ENCODE measurements around the gene GTPBP10. TPM values are rescaled to one million over a fixed set of nuclear protein-coding genes. Genes with fewer than 3 reads are reported as not detected.

Gene GTPBP10
- total and polyA plus RNA-seq, 10 donors: 13.5 to 43.3 (median 21.7) TPM

DNA sequence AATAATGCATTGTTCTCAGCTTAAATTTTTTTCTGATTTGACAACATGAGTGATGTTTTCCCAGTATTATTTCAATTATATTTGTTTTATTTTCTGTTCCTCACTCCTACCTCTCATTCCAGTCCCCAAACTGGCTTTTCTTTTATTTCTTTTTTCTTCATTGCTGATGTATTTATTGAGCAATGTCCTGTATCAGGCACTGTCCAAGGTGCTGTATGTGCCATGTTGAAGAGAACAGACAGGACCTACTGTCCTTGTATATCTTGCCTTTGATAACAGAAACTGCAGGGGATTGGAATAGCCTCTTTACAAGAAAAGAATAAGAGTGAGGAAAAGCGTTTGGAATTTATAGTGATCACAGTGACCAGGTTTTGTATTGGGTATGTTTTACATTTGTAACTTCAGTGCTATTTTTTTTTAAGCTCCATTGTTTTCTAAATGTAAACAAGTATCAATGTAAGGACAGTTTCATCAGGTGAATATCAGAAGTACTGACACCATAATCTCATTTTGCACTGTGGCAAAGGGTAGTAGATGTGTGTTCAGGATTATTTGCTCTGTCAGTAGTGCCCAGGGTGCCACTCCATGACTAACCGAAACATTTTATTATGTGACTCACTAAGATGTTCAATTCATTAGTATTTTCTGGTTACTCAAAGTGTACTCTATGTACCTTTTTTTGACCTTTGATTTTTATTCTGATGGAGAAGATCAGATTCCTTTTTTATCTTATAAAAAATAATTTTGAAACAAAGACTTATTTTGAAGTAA lies 41.1 kb downstream of the GTPBP10 start:
- Histone ChIP-seq H3K4me3 (no peak overlapping the region), H3K9me3 (peaks cover 0 to 6% (median 1%) of the 10 kb centered on the region in 8 donors), H3K36me3 (peaks cover 2 to 59% (median 40%) of the 10 kb centered on the region in 6 donors), H3K27me3 (replicated peaks in 1 of 7) (no peaks in the 10 kb centered on the region), H3K27ac (no peak overlapping the region), H3K4me1 (no peaks in the 10 kb centered on the region)
- TF ChIP-seq, protein P1, sequence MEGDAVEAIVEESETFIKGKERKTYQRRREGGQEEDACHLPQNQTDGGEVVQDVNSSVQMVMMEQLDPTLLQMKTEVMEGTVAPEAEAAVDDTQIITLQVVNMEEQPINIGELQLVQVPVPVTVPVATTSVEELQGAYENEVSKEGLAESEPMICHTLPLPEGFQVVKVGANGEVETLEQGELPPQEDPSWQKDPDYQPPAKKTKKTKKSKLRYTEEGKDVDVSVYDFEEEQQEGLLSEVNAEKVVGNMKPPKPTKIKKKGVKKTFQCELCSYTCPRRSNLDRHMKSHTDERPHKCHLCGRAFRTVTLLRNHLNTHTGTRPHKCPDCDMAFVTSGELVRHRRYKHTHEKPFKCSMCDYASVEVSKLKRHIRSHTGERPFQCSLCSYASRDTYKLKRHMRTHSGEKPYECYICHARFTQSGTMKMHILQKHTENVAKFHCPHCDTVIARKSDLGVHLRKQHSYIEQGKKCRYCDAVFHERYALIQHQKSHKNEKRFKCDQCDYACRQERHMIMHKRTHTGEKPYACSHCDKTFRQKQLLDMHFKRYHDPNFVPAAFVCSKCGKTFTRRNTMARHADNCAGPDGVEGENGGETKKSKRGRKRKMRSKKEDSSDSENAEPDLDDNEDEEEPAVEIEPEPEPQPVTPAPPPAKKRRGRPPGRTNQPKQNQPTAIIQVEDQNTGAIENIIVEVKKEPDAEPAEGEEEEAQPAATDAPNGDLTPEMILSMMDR (IDR thresholded peaks at IDR 0.05 in 8 of 11, conservative IDR thresholded peaks at IDR 0.05 in 3 of 11): no peak
- no peak for TF ChIP-seq POLR2AphosphoS5 (IDR thresholded peaks at IDR 0.05)
- no peak for TF ChIP-seq POLR2A (IDR thresholded peaks at IDR 0.05)
- no peak for DNase-seq
- 92 to 97% (median 96%) methylated on average over 2 of the region's 2 CpGs for WGBS, 5 donors
- intact Hi-C loops (cut with DNase I; ENCODE audit: low total_unique reads): no loop called here

DNA sequence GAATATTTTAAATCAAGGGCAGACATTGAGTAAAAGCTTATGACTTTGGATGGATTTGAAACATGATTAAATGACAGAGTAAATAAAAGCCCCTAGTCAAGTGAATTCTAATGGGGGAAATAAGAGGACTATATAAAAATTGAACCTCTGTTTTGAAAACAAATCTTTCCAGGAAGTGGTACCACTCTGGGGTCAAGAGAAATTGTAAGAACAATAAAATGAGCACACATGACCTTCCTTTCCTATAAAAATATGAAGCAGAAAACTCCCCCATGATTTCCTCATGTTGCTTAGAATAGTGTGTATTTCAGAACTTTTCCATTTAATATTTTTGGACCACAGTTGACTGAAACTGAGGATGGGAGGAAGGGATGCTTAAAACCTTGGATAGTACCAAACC lies 44.4 kb downstream of the GTPBP10 start:
- Histone ChIP-seq H3K27me3 (replicated peaks in 1 of 7) (no peaks in the 10 kb centered on the region), H3K4me3 (no peak overlapping the region), H3K27ac (no peak overlapping the region), H3K4me1 (no peaks in the 10 kb centered on the region), H3K9me3 (peaks cover 0 to 27% (median 9%) of the 10 kb centered on the region in 8 donors), H3K36me3 (peaks cover 0 to 26% (median 9%) of the 10 kb centered on the region in 6 donors)
- no peak for DNase-seq
- intact Hi-C loops (cut with DNase I; ENCODE audit: low total_unique reads): no loop called here
- TF ChIP-seq POLR2AphosphoS5 (IDR thresholded peaks at IDR 0.05) (no peak), POLR2A (IDR thresholded peaks at IDR 0.05) (no peak)
- TF ChIP-seq, protein P1 (IDR thresholded peaks at IDR 0.05 in 8 of 11, conservative IDR thresholded peaks at IDR 0.05 in 3 of 11): no peak

DNA sequence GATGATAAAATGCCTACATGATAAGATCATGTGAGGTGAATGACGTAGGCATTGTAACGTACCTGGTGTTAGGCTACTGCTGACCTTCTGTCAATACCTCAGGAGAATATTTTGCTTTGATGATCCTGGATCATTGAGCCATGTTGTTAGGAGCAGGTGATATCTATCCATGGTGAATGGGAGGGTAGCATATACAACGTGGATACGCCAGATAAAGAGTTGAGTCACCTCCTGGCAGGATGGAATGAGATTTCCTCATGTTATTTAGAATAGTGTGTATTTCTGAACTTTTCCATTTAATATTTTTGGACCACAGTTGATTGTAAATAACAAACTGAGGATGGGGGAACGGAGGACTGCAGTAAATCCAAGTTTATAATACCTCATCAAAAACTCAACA lies 45.0 kb downstream of the GTPBP10 start:
- peaks cover 0 to 20% (median 4%) of the 10 kb centered on the region in 6 donors for H3K36me3 ChIP-seq
- no peak overlapping the region for H3K27ac ChIP-seq
- peaks cover 0 to 30% (median 9%) of the 10 kb centered on the region in 8 donors for H3K9me3 ChIP-seq
- WGBS, 5 donors: 88 to 94% (median 90%) methylated on average over 5 of the region's 5 CpGs
- H3K4me3 ChIP-seq: no peak overlapping the region
- TF ChIP-seq, protein P1 (IDR thresholded peaks at IDR 0.05 in 8 of 11, conservative IDR thresholded peaks at IDR 0.05 in 3 of 11): no peak
- TF ChIP-seq POLR2AphosphoS5 (IDR thresholded peaks at IDR 0.05) (no peak), POLR2A (IDR thresholded peaks at IDR 0.05) (no peak)
- no peaks in the 10 kb centered on the region for H3K27me3 ChIP-seq (replicated peaks in 1 of 7)
- intact Hi-C loops (cut with DNase I; ENCODE audit: low total_unique reads): no loop called here
- no peaks in the 10 kb centered on the region for H3K4me1 ChIP-seq
- no peak for DNase-seq

DNA sequence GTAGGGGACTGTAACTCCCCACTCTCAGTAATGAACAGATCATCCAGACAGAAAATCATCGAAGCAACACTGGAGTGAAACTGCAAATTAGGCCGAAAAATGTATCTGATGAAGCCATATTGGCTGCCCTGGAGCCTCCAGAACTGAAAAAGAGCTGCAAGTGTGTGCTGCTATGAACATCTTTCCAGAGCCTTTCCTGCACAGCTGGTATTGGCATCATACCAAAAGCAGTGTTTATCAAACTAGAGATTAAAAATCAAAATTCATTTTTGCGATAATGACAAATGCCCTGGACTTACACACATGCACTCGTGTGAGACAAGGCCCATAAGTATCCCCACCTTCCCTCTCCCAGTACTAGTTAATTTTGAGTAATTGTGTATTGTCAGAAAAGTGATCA lies 49.9 kb downstream of the GTPBP10 start:
- TF ChIP-seq, protein P1 (IDR thresholded peaks at IDR 0.05 in 8 of 11, conservative IDR thresholded peaks at IDR 0.05 in 3 of 11): no peak
- no peaks in the 10 kb centered on the region for H3K36me3 ChIP-seq
- H3K4me1 ChIP-seq: peaks cover 0 to under 1% (median 0%) of the 10 kb centered on the region in 6 donors
- no peak for DNase-seq
- no peaks in the 10 kb centered on the region for H3K27me3 ChIP-seq (replicated peaks in 1 of 7)
- no peak overlapping the region for H3K4me3 ChIP-seq
- 91 to 97% (median 96%) methylated on average over 4 of the region's 4 CpGs for WGBS, 5 donors
- intact Hi-C loops (cut with DNase I; ENCODE audit: low total_unique reads): no loop called here
- peaks cover 0 to 67% (median 30%) of the 10 kb centered on the region in 8 donors for H3K9me3 ChIP-seq
- H3K27ac ChIP-seq: no peak overlapping the region

All from spleen (tissue), 11 donors.